ENCODE data around the gene NCBP3.

NCBP3 gene

GRCh38 chr17:3777366-3778120 lies 68.5 kb downstream of the NCBP3 start:
- Histone ChIP-seq H2AFZ (ENCODE audit: low read length) (no peak overlapping the region), H3K9me3 (replicated peaks; ENCODE audit: insufficient read depth, low read length) (no peaks in the 10 kb centered on the region), H3K4me1 (ENCODE audit: low read length) (no peaks in the 10 kb centered on the region), H3K79me2 (ENCODE audit: low read length) (no peaks in the 10 kb centered on the region), H4K20me1 (ENCODE audit: insufficient read depth, low read length) (no peaks in the 10 kb centered on the region), H3K9ac (ENCODE audit: low read length) (no peak overlapping the region), H3F3A (ENCODE audit: insufficient read depth, low read length) (no peaks in the 10 kb centered on the region), H3K4me3 (ENCODE audit: low read length) (no peak overlapping the region), H3K27ac (ENCODE audit: low read length) (no peak overlapping the region), H3K4me2 (ENCODE audit: low read depth, low read length) (no peak overlapping the region), H3K27me3 (replicated peaks; ENCODE audit: insufficient read depth, low read length) (no peaks in the 10 kb centered on the region), H3K36me3 (replicated peaks; ENCODE audit: insufficient read depth, low read length) (no peaks in the 10 kb centered on the region), H3K9me2 (replicated peaks; ENCODE audit: insufficient read depth, low read length) (no peaks in the 10 kb centered on the region)
- TF ChIP-seq CTCF (IDR thresholded peaks at IDR 0.05; ENCODE audit: low read length): no peak
- TF ChIP-seq EZH2 (optimal IDR thresholded peaks at IDR 0.05; ENCODE audit: low read depth, low read length): no peak
- no peak for TF ChIP-seq EZH2phosphoT487 (IDR thresholded peaks at IDR 0.05; ENCODE audit: low read length)
- DNase-seq: no peak

GRCh38 chr17:3773966-3774365 lies 72.1 kb downstream of the NCBP3 start:
- no peaks in the 10 kb centered on the region for H3K36me3 ChIP-seq (replicated peaks; ENCODE audit: insufficient read depth, low read length)
- no peak overlapping the region for H2AFZ ChIP-seq (ENCODE audit: low read length)
- no peaks in the 10 kb centered on the region for H3K9me3 ChIP-seq (replicated peaks; ENCODE audit: insufficient read depth, low read length)
- no peak overlapping the region for H3K27ac ChIP-seq (ENCODE audit: low read length)
- H4K20me1 ChIP-seq (ENCODE audit: insufficient read depth, low read length): no peaks in the 10 kb centered on the region
- H3K79me2 ChIP-seq (ENCODE audit: low read length): no peaks in the 10 kb centered on the region
- no peaks in the 10 kb centered on the region for H3F3A ChIP-seq (ENCODE audit: insufficient read depth, low read length)
- TF ChIP-seq EZH2phosphoT487 (IDR thresholded peaks at IDR 0.05; ENCODE audit: low read length) (no peak), CTCF (IDR thresholded peaks at IDR 0.05; ENCODE audit: low read length) (no peak)
- no peaks in the 10 kb centered on the region for H3K9me2 ChIP-seq (replicated peaks; ENCODE audit: insufficient read depth, low read length)
- no peak for DNase-seq
- no peaks in the 10 kb centered on the region for H3K4me1 ChIP-seq (ENCODE audit: low read length)
- no peak overlapping the region for H3K4me3 ChIP-seq (ENCODE audit: low read length)
- H3K4me2 ChIP-seq (ENCODE audit: low read depth, low read length): no peak overlapping the region
- H3K27me3 ChIP-seq (replicated peaks; ENCODE audit: insufficient read depth, low read length): no peaks in the 10 kb centered on the region
- H3K9ac ChIP-seq (ENCODE audit: low read length): no peak overlapping the region

DNA sequence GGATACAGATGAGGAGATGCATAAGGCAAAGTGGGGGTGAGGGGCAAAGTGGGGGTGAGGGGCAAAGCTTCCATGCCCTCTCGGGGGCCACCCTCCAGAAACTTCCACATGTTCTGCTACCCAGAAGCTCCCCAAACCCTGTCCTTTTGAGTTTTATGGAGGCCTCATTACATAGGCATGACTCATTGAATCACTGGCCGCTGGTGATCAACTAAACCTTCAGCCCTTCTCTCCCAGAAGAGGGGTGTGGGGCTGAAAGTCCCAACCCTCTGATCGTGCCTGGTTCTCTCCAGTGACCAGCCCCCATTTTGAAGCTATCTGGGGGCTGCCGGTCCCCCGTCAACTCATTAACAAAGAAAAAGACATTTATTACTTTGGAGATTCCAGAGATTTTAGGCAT lies 72.5 kb downstream of the NCBP3 start:
- Histone ChIP-seq H2AFZ (ENCODE audit: low read length) (no peak overlapping the region), H3F3A (ENCODE audit: insufficient read depth, low read length) (no peaks in the 10 kb centered on the region), H3K4me1 (ENCODE audit: low read length) (no peaks in the 10 kb centered on the region), H3K4me2 (ENCODE audit: low read depth, low read length) (no peak overlapping the region), H3K27ac (ENCODE audit: low read length) (no peak overlapping the region), H3K36me3 (replicated peaks; ENCODE audit: insufficient read depth, low read length) (no peaks in the 10 kb centered on the region), H3K9me2 (replicated peaks; ENCODE audit: insufficient read depth, low read length) (no peaks in the 10 kb centered on the region), H4K20me1 (ENCODE audit: insufficient read depth, low read length) (no peaks in the 10 kb centered on the region), H3K4me3 (ENCODE audit: low read length) (no peak overlapping the region), H3K9me3 (replicated peaks; ENCODE audit: insufficient read depth, low read length) (no peaks in the 10 kb centered on the region), H3K79me2 (ENCODE audit: low read length) (no peaks in the 10 kb centered on the region), H3K27me3 (replicated peaks; ENCODE audit: insufficient read depth, low read length) (no peaks in the 10 kb centered on the region), H3K9ac (ENCODE audit: low read length) (no peak overlapping the region)
- no peak for DNase-seq
- TF ChIP-seq CTCF (IDR thresholded peaks at IDR 0.05; ENCODE audit: low read length): no peak

Measured in MM.1S (cell line).